Measurements from ENCODE around the gene FHIT. TPM values are rescaled to one million over a fixed set of nuclear protein-coding genes. Genes with fewer than 3 reads are reported as not detected.

Gene FHIT
- total and polyA plus RNA-seq, 2 of the 4 experiments (the other 2 are of a cell fraction): 0.07 TPM; not detected in 1

DNA sequence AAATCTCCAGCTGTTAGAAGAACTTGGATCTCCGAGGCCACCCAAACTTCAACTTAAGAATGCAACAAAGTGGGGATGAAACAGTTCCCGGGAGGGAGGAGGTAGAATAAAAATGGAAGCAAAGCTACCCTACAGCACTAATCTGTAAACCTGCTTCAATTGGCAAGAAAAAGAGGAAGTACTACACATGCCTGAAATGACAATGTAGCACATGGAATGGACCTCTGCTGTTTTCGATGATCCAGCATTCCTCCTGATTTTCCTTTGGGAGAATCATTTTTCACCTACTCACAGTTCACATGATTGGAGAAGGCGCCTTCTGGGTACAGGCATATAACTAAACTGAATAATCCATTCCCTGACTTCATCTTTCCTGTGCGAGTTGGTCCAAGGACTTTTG is 1081.5 kb downstream of the FHIT start:
- H2AK9ac ChIP-seq (replicated peaks; ENCODE audit: low read depth, low read length, poor library complexity): no peak overlapping the region
- no peak overlapping the region for H3K27ac ChIP-seq (ENCODE audit: insufficient read depth, low read length)
- H2AFZ ChIP-seq (replicated peaks; ENCODE audit: low read length, poor library complexity): no peak overlapping the region
- no peaks in the 10 kb centered on the region; the same call in 1 of the 2 replicates for H3K9me3 ChIP-seq (ENCODE audit: control insufficient read depth, insufficient read depth, low read length)
- H3K14ac ChIP-seq (replicated peaks; ENCODE audit: low read depth, low read length): no peak overlapping the region
- BruUV-seq (replicated peaks): no TSS peak
- no peaks in the 10 kb centered on the region for H3K79me1 ChIP-seq (ENCODE audit: low read depth in 1 of 2, low read length in 2 of 2)
- no peak overlapping the region for H4K91ac ChIP-seq (ENCODE audit: insufficient read depth, low read depth, low read length)
- H3K23ac ChIP-seq (ENCODE audit: low read depth, low read length): no peak overlapping the region
- H3K27me3 ChIP-seq (ENCODE audit: control insufficient read depth, insufficient read depth, low read length): no peaks in the 10 kb centered on the region
- no peak overlapping the region for H3K4me2 ChIP-seq (ENCODE audit: low read depth, low read length)
- ChIA-PET POLR2A (ENCODE audit: unreplicated experiment) (no interaction called here), CTCF (no interaction called here)
- H2BK15ac ChIP-seq (ENCODE audit: low read depth, low read length): no peak overlapping the region
- TF ChIP-seq POLR2A (IDR thresholded peaks at IDR 0.05; ENCODE audit: low read depth, low read length): no peak
- no peak for TF ChIP-seq FOS (IDR thresholded peaks at IDR 0.05; ENCODE audit: low read depth, low read length)
- no peak for TF ChIP-seq RAD21 (IDR thresholded peaks at IDR 0.05; ENCODE audit: low read length)
- TF ChIP-seq, protein P1, sequence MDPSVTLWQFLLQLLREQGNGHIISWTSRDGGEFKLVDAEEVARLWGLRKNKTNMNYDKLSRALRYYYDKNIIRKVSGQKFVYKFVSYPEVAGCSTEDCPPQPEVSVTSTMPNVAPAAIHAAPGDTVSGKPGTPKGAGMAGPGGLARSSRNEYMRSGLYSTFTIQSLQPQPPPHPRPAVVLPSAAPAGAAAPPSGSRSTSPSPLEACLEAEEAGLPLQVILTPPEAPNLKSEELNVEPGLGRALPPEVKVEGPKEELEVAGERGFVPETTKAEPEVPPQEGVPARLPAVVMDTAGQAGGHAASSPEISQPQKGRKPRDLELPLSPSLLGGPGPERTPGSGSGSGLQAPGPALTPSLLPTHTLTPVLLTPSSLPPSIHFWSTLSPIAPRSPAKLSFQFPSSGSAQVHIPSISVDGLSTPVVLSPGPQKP (IDR thresholded peaks at IDR 0.05; ENCODE audit: borderline replicate concordance, low read depth, low read length): no peak
- TF ChIP-seq RFX5 (IDR thresholded peaks at IDR 0.05; ENCODE audit: low read depth, low read length): no peak
- TF ChIP-seq, protein P2, sequence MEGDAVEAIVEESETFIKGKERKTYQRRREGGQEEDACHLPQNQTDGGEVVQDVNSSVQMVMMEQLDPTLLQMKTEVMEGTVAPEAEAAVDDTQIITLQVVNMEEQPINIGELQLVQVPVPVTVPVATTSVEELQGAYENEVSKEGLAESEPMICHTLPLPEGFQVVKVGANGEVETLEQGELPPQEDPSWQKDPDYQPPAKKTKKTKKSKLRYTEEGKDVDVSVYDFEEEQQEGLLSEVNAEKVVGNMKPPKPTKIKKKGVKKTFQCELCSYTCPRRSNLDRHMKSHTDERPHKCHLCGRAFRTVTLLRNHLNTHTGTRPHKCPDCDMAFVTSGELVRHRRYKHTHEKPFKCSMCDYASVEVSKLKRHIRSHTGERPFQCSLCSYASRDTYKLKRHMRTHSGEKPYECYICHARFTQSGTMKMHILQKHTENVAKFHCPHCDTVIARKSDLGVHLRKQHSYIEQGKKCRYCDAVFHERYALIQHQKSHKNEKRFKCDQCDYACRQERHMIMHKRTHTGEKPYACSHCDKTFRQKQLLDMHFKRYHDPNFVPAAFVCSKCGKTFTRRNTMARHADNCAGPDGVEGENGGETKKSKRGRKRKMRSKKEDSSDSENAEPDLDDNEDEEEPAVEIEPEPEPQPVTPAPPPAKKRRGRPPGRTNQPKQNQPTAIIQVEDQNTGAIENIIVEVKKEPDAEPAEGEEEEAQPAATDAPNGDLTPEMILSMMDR (conservative IDR thresholded peaks at IDR 0.05; ENCODE audit: low read depth, low read length): no peak
- TF ChIP-seq CEBPB (IDR thresholded peaks at IDR 0.05; ENCODE audit: low read depth, low read length): no peak
- TF ChIP-seq, protein P3, sequence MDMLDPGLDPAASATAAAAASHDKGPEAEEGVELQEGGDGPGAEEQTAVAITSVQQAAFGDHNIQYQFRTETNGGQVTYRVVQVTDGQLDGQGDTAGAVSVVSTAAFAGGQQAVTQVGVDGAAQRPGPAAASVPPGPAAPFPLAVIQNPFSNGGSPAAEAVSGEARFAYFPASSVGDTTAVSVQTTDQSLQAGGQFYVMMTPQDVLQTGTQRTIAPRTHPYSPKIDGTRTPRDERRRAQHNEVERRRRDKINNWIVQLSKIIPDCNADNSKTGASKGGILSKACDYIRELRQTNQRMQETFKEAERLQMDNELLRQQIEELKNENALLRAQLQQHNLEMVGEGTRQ (IDR thresholded peaks at IDR 0.05; ENCODE audit: low read depth, low read length): no peak
- TF ChIP-seq MXI1 (IDR thresholded peaks at IDR 0.05; ENCODE audit: borderline replicate concordance, low read depth, low read length): no peak
- dilution Hi-C loops (cut with HindIII; ENCODE audit: low sequenced_read_pairs, unreplicated experiment) (no loop called here), in situ Hi-C loops (cut with MboI; ENCODE audit: low sequenced_read_pairs) (no loop called here), intact Hi-C loops (cut with micrococcal nuclease) (no loop called here)
- ATAC-seq (ENCODE audit: low read depth) (no peak), DNase-seq (no peak)
- H2AK5ac ChIP-seq (ENCODE audit: low read depth, low read length): no peak overlapping the region
- no peak overlapping the region for H3K56ac ChIP-seq (ENCODE audit: extremely low read depth, insufficient read depth, low read length)
- H2BK20ac ChIP-seq (ENCODE audit: low read depth, low read length): no peak overlapping the region
- H3K4me1 ChIP-seq (ENCODE audit: control insufficient read depth, insufficient read depth, low read length): no peaks in the 10 kb centered on the region
- no peaks in the 10 kb centered on the region for H3K36me3 ChIP-seq (ENCODE audit: control insufficient read depth, insufficient read depth, low read length)
- no peak overlapping the region for H4K8ac ChIP-seq (ENCODE audit: low read depth in 2 of 2, low read length in 2 of 2)
- H2BK5ac ChIP-seq (ENCODE audit: low read depth, low read length, poor library complexity, severe bottlenecking): no peak overlapping the region
- no peaks in the 10 kb centered on the region for H3K9me1 ChIP-seq (ENCODE audit: insufficient read depth, low read length)
- WGBS, 2 experiments (ENCODE audit: extremely low coverage in 2 of 2, insufficient read length in 1 of 2): no CpG with 5 or more reads among the region's 5 CpGs
- no peak overlapping the region for H3K18ac ChIP-seq (ENCODE audit: low read depth, low read length)
- H3K4ac ChIP-seq (ENCODE audit: low read depth, low read length): no peak overlapping the region
- H3K4me3 ChIP-seq (ENCODE audit: insufficient read depth, low read depth, low read length): no peak overlapping the region
- no peak overlapping the region for H4K5ac ChIP-seq (ENCODE audit: low read depth, low read length)
- H3K9ac ChIP-seq (ENCODE audit: low read depth, low read length): no peak overlapping the region
- H4K20me1 ChIP-seq (ENCODE audit: insufficient read depth, low read length): no peaks in the 10 kb centered on the region
- no peak overlapping the region for H2BK120ac ChIP-seq (ENCODE audit: low read depth, low read length)
